Activated B cell treated with CpG ODN at 0.5 μM for 24 hours (primary cell): ENCODE measurements around the gene C16orf78. TPM values are rescaled to one million over a fixed set of nuclear protein-coding genes. Genes with fewer than 3 reads are reported as not detected.

Source experiments
- ATAC-seq: fragments of 200-7000 bp; cut with Tn5 transposase; one replicate; pipeline ENCODE4 v1.10.0; 2021; ENCODE audit warnings: low read depth, mild to moderate bottlenecking, moderate library complexity
- CTCF ChIA-PET: fragments of 350-600 bp; sonication (Branson Sonifier 250); formaldehyde crosslinking; loops from one replicate; lab custom pipeline; 2021; ENCODE audit warnings: antibody characterized with exemption; lab: Charles Lee
- POLR2A ChIA-PET: fragments of 350-600 bp; sonication (Branson Sonifier 250); formaldehyde crosslinking; loops from one replicate; lab custom pipeline; 2021; ENCODE audit warnings: antibody characterized with exemption; lab: Charles Lee
- DNase-seq: peaks from one replicate; pipeline ENCODE4 v3.0.0; 2022
- H3K27ac Mint-ChIP-seq: one replicate; pipeline ENCODE4 v1.8.0; 2020; ENCODE audit warnings: mixed read lengths
- H3K27me3 Mint-ChIP-seq: one replicate; pipeline ENCODE4 v1.8.0; 2021; ENCODE audit warnings: mixed read lengths
- H3K36me3 Mint-ChIP-seq: one replicate; pipeline ENCODE4 v1.8.0; 2021; ENCODE audit warnings: low read depth, mixed read lengths
- H3K4me1 Mint-ChIP-seq: one replicate; pipeline ENCODE4 v1.8.0; 2021; ENCODE audit warnings: mixed read lengths
- H3K4me3 Mint-ChIP-seq: one replicate; pipeline ENCODE4 v1.8.0; 2020; ENCODE audit warnings: mild to moderate bottlenecking, mixed read lengths
- H3K9me3 Mint-ChIP-seq: one replicate; pipeline ENCODE4 v1.8.0; 2020; ENCODE audit warnings: mixed read lengths
- intact Hi-C: fragments of 100-400 bp; cut with micrococcal nuclease; formaldehyde crosslinking; loops from one replicate; pipeline ENCODE4 v1.15.1; 2024
- total RNA-seq: library from RNA; stranded (reverse); gene quantifications from 2 replicates; pipeline ENCODE4 v1.2.3, GENCODE V29; 2022
- TF ChIP-seq, protein P1 (sequence below): fragments of 200-600 bp; IDR thresholded peaks from one replicate; pipeline ENCODE4 v1.8.0; 2022; ENCODE audit warnings: antibody characterized with exemption, mild to moderate bottlenecking

The C16orf78 gene
- total RNA-seq, 1 donor from 2014 or later, result not detected

DNA sequence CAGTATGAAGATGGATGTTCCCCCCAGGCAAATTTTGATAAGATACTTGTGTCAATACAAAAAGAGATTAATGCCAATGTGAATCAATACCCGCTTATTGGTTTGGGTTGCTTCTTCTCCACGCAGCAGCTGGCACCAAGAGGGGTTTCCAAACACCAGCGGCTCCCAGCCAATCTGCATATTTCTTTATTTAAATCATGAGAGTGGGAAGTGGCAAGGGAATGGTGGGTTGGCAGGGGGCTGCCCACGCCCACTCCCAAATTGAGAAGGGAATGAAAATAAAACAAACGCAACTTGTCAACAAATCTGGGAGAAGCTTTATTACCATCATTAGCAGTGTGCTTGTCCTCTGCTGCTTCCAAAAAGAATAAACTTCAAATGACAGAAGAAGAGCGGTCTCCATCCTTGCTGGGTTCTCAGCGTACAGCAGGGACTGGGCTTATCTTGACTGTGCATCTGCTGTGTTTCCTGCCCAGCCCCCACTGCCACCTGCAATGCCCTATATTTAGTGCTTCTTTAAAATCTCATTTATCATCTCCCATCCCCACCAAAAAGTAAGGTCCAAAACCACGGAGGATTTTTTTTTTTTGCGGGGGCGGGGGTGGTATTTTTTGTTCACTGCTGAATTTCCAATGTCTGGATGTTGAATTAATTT, 34.9 kb upstream of the C16orf78 start:
- TF ChIP-seq, protein P1, sequence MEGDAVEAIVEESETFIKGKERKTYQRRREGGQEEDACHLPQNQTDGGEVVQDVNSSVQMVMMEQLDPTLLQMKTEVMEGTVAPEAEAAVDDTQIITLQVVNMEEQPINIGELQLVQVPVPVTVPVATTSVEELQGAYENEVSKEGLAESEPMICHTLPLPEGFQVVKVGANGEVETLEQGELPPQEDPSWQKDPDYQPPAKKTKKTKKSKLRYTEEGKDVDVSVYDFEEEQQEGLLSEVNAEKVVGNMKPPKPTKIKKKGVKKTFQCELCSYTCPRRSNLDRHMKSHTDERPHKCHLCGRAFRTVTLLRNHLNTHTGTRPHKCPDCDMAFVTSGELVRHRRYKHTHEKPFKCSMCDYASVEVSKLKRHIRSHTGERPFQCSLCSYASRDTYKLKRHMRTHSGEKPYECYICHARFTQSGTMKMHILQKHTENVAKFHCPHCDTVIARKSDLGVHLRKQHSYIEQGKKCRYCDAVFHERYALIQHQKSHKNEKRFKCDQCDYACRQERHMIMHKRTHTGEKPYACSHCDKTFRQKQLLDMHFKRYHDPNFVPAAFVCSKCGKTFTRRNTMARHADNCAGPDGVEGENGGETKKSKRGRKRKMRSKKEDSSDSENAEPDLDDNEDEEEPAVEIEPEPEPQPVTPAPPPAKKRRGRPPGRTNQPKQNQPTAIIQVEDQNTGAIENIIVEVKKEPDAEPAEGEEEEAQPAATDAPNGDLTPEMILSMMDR, result no peak
- no peak for ATAC-seq
- no peak for DNase-seq
- peaks cover 12% of the 10 kb centered on the region for H3K27me3 Mint-ChIP-seq
- CTCF ChIA-PET, result interaction anchor here (0.7 kb wide), 1 partner anchor 489 kb away, joined by 3 read pairs; no protein-coding TSS in a partner anchor
- no peak overlapping the region for H3K27ac Mint-ChIP-seq
- no peaks in the 10 kb centered on the region for H3K36me3 Mint-ChIP-seq
- POLR2A ChIA-PET, result no interaction called here
- H3K4me3 Mint-ChIP-seq, result no peak overlapping the region
- H3K9me3 Mint-ChIP-seq, result no peaks in the 10 kb centered on the region
- no peaks in the 10 kb centered on the region for H3K4me1 Mint-ChIP-seq
- intact Hi-C loops, result no loop called here

- TF ChIP-seq, protein P1, result no peak
- ChIA-PET CTCF (no interaction called here), POLR2A (no interaction called here)
- Mint-ChIP-seq H3K27me3 (peaks cover 12% of the 10 kb centered on the region), H3K4me1 (no peaks in the 10 kb centered on the region), H3K36me3 (no peaks in the 10 kb centered on the region), H3K4me3 (no peak overlapping the region), H3K27ac (no peak overlapping the region), H3K9me3 (no peaks in the 10 kb centered on the region)
- ATAC-seq (no peak), DNase-seq (no peak)
- intact Hi-C loops, result no loop called here
Measured at GRCh38 chr16:49340466-49340865, 33.1 kb upstream of the C16orf78 start.

DNA sequence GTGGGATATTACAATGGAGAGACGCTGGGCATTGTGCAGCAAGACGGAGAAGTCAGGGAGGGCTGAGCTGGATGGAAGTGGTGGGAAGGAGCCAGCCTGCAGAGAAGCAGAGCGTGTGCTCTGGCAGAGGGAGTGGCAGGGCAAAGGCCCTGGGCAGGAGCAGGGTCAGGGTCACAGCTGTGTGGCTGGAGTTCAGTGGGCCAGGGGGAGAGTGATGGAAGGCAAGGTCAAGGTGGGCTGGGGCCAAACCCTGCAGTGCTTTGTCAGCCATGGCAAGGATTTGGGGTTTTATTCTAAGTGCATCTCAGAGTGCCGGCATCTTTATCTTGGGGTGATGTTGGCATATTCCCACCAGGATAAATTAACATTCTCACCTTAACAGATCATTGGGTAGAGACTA, 31.9 kb upstream of the C16orf78 start:
- intact Hi-C loops, result no loop called here
- Mint-ChIP-seq H3K4me1 (no peaks in the 10 kb centered on the region), H3K4me3 (no peak overlapping the region), H3K36me3 (no peaks in the 10 kb centered on the region), H3K9me3 (no peaks in the 10 kb centered on the region), H3K27me3 (peaks cover 8% of the 10 kb centered on the region), H3K27ac (no peak overlapping the region)
- no peak for DNase-seq
- CTCF ChIA-PET, result no interaction called here
- TF ChIP-seq, protein P1, result no peak
- ATAC-seq, result no peak
- POLR2A ChIA-PET, result no interaction called here

DNA sequence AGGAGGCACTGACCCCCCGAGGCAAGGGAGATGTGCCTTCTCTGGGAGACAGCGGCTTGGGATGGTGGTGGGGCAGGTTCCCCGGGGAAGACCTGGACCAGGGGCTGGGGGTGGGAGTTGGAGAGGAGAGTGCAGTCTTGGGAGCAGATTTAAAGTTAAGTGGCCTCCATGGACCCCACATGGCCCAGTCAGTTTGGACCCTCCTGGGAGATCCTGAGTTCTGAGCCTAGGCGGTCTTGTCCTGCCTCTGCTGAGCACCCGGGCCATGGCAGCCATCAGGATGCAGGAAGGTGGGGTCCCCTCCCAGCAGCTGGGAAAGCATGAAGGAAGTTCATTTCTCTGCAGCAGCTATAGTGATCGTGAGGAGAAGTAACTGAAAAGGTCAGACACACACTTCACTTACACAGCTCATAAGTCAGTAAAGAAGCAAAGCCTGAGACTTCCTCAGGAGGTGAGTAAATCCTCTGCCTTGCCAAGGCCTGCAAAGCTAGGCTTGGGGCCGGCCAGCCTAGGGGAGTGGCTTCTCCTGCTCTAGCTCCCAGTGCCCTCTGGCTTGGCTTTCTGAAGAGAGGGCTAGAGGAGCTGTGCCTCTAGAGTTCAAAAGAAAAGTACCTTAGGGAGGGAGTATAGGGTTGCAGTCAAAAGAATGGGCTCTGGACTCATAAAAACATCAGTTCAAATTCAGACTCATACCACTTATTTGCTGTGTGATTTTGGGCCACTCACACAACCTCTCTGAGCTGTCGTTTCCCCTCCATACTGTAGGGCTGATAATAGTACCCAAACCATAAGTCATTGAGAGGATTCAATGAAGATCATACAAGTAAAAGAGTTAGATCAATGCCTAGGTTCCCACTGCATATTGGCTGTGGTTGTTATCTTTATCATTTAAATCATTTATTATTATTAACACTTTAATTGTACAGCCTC, 31.0 kb upstream of the C16orf78 start:
- DNase-seq, result no peak
- no peak for ATAC-seq
- Mint-ChIP-seq H3K27ac (no peak overlapping the region), H3K36me3 (no peaks in the 10 kb centered on the region), H3K27me3 (peaks cover 9% of the 10 kb centered on the region), H3K4me1 (no peaks in the 10 kb centered on the region), H3K9me3 (no peaks in the 10 kb centered on the region), H3K4me3 (no peak overlapping the region)
- intact Hi-C loops, result no loop called here
- ChIA-PET POLR2A (no interaction called here), CTCF (no interaction called here)
- TF ChIP-seq, protein P1, result no peak

- ChIA-PET POLR2A (no interaction called here), CTCF (no interaction called here)
- ATAC-seq (no peak), DNase-seq (no peak)
- Mint-ChIP-seq H3K36me3 (no peaks in the 10 kb centered on the region), H3K4me1 (no peaks in the 10 kb centered on the region), H3K9me3 (no peaks in the 10 kb centered on the region), H3K4me3 (no peak overlapping the region), H3K27ac (no peak overlapping the region), H3K27me3 (peaks cover 8% of the 10 kb centered on the region)
- intact Hi-C loops, result no loop called here
- TF ChIP-seq, protein P1, result no peak
Measured at GRCh38 chr16:49343291-49343690, 30.3 kb upstream of the C16orf78 start.
